ENCODE measurements around the gene PABPC3.

PABPC3 gene

DNA sequence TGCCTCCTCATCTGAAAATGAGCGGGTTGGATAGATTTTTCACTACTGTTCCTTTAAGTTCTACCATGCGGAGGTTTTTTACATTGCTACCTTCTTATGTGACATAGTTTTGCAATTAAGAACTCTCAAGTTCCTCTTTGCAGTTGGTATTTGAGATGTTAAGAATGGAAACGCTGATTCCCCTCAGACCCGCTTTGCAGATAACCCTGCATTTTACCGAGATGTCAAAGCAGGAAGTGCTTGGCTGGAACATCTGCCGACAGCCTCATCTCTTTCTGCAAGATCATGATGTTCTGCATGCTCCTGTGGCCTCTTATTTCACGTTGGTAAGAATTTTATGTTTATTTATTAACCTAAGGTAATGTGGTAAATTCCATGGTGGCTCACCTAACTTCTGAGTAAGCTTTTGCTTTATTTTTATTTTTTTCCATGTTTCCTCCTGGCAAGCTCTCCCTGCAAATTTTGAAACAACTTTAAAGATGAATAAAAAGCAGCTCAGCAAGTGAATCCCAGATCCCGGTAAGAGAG is 22.5 kb downstream of the PABPC3 start:
- Histone ChIP-seq H3K9me3 (no peaks in the 10 kb centered on the region), H3K36me3 (replicated peaks) (no peaks in the 10 kb centered on the region), H3K4me1 (no peaks in the 10 kb centered on the region; the same call in 1 of the 2 replicates), H3K27me3 (ENCODE audit: low read depth) (no peaks in the 10 kb centered on the region), H3K4me3 (no peak overlapping the region)
- no peak for DNase-seq (ENCODE audit: low spot score in 2 of 2)
- in situ Hi-C loops (cut with MboI; ENCODE audit: low sequenced_read_pairs), result loop anchor here (10.0 kb wide), 1 partner anchor 114 kb away; no protein-coding TSS in a partner anchor

DNA sequence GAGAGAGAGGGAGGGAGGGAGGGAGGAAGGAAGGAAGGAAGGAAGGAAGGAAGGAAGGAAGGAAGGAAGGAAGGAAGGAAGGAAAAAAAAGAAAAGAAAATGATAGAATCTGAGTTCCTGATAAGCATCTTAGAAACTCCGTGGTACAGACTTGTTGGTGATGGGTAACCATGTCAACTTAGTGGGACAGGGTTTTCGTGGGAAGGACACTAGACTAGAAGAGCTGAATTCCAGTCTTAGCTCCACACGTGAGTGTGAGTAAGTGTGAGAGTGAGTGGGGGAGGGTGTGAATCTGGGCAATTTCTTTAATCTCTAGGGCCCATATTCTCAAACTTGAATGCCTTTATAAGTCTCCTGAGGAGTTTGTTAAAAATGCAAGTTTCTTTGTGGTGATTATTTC is 35.0 kb downstream of the PABPC3 start:
- peaks cover 14% of the 10 kb centered on the region for H3K4me1 ChIP-seq
- no peak overlapping the region for H3K4me3 ChIP-seq
- H3K36me3 ChIP-seq (replicated peaks), result no peaks in the 10 kb centered on the region
- no peaks in the 10 kb centered on the region for H3K9me3 ChIP-seq
- no peaks in the 10 kb centered on the region for H3K27me3 ChIP-seq (ENCODE audit: low read depth)
- DNase-seq (ENCODE audit: low spot score in 2 of 2), result no peak
- in situ Hi-C loops (cut with MboI; ENCODE audit: low sequenced_read_pairs), result no loop called here

DNA sequence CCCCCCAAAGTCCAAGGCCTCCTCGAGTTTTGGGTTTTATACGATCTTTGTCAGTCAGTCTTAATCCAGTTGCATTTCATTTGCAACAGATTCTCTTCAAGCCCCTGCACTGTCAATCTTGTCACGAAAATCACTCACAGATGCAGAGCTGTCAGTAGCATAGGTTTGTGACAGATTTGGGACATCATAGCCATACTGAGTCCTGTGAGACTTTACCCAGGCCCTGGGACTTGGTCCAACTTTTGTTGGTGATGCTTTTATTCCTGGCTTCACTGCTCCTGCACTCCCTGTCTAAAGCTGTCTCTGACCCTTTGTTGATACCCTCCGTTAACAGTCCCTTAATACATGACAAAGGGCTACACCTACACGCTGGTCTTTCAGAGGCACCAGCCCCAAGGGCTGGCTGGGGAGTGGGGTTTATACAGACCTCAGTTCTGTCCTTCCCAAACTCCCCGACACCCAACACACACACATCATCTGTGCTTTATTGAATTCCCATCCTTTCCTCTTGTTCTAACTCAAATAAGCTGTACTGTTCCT is 36.0 kb downstream of the PABPC3 start:
- DNase-seq (ENCODE audit: low spot score in 2 of 2), result peak in 1 of 2 experiments; percentile 36
- Histone ChIP-seq H3K27me3 (ENCODE audit: low read depth) (no peaks in the 10 kb centered on the region), H3K4me1 (peaks cover 14% of the 10 kb centered on the region), H3K36me3 (replicated peaks) (no peaks in the 10 kb centered on the region), H3K4me3 (no peak overlapping the region), H3K9me3 (no peaks in the 10 kb centered on the region)
- in situ Hi-C loops (cut with MboI; ENCODE audit: low sequenced_read_pairs), result no loop called here

DNA sequence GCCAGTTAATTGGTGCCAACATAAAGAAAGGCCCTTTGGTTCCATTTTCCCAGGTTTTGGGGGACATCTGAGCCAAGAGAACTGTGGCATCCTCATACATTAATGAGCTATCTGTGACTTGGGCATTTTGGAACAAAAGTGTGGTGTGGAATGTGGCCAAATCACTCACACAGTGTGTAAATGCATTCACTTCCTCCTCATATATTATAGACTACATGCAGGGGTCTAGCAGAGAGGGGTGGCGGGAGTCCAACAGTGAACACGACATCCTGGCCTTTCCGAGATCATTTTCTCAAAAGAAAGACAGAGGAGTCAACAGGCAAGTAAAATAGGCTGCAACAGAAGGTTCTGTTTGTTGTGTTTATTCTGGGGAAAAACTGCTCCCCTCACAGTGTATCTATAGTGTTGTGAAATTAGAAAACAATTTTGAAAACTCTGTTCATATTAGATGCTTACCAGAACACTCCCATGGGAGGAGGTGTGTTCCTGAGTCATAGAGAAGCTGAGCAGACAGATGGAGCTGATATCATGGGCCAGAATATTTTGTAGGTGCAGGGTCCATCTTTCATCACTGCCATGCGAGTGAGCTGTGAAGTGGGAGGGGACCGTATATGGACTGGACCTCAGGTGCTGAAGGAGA is 36.9 kb downstream of the PABPC3 start:
- in situ Hi-C loops (cut with MboI; ENCODE audit: low sequenced_read_pairs), result no loop called here
- no peaks in the 10 kb centered on the region for H3K27me3 ChIP-seq (ENCODE audit: low read depth)

DNA sequence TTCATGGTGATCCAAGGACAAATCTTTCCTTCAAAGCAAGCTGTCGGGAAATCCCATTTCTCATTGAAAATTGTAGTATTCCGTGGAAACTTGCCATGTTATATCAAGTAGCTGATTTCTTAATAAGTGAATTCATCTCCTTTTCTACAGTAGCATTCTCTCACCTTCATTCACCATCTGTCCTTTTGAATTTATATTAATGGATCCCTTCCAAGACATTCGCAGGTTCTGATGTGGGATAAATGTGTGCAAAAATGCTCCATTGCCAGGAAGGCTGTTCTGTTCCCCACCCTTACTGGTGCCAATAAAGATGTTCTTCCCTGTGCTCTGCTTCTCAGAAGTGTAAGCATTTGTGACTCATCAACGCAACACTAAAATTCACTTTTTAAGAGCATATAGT is 40.0 kb downstream of the PABPC3 start:
- Histone ChIP-seq H3K4me1 (peaks cover 16% of the 10 kb centered on the region), H3K4me3 (no peak overlapping the region), H3K27me3 (ENCODE audit: low read depth) (no peaks in the 10 kb centered on the region), H3K9me3 (no peaks in the 10 kb centered on the region), H3K36me3 (replicated peaks) (no peaks in the 10 kb centered on the region)
- no peak for DNase-seq (ENCODE audit: low spot score in 2 of 2)
- in situ Hi-C loops (cut with MboI; ENCODE audit: low sequenced_read_pairs), result no loop called here

More for the DNA sequence above, 36.9 kb downstream of the PABPC3 start:
- Histone ChIP-seq H3K9me3 (no peaks in the 10 kb centered on the region), H3K4me3 (no peak overlapping the region), H3K36me3 (replicated peaks) (no peaks in the 10 kb centered on the region), H3K4me1 (peaks cover 16% of the 10 kb centered on the region)
- DNase-seq (ENCODE audit: low spot score in 2 of 2), result no peak

DNA sequence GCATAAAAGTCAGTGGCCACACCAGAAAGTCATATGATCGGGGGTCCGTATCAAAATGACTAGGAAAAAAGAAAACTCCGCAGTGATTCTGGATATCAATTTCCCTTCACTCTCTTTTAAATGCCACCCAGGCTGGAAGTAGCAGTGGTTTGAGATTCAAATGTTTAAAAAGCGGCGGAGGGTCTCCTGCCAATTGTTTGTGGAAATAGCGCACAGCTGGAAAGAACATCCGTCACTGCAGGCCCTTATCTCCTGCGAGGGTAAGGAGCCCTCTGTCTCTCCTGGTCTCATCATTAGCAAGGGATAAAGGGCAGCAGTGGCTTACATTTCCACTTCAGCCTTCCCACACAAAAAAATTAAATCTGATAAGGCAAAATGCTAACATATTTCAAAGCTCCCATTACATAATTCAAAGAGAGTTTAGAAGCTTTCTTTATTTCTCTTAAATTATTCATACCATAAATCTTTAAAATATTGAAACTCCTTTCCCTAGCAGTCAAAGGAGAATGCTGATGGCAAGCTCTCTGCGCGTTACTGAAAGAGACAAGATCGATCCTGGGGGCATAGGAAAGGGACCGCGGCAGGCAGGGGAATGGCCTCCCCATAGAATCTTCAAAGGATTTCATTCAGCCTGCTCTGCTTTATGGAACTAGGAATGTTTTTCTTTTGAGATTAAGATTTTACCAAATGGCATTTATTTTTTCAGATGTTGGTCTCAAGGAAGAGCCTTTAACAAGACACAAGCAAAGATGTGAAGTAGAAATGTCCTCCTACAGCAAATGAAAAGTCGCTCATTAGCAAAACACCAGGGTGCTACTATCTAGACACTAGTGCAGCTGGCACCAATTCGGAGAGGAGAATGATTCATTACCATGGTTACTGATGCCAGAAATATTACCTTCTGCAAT is 41.2 kb downstream of the PABPC3 start:
- no peak for DNase-seq (ENCODE audit: low spot score in 2 of 2)
- H3K4me1 ChIP-seq, result peaks cover 3% of the 10 kb centered on the region
- in situ Hi-C loops (cut with MboI; ENCODE audit: low sequenced_read_pairs), result no loop called here
- no peaks in the 10 kb centered on the region for H3K9me3 ChIP-seq
- H3K4me3 ChIP-seq, result no peak overlapping the region
- no peaks in the 10 kb centered on the region for H3K27me3 ChIP-seq (ENCODE audit: low read depth)
- H3K36me3 ChIP-seq (replicated peaks), result no peaks in the 10 kb centered on the region

DNA sequence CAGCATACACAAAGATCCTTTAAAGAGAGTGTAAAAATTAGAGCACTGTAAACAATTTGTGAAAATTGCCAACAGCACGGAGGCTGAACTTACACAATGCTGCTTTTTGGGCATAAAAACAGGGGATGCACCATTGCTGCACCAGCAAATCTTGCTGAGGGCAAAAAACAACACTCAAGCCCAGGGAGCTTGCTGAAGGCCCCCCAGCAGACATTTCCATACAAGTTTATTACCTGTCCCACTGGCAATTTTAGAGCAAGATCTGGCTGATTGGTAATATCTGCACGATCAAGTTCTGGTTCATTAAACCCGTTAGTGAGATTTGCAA is 41.8 kb downstream of the PABPC3 start:
- Histone ChIP-seq H3K4me1 (0 out of 2 replicates have a peak, but pooled peaks cover 3% of the 10 kb centered on the region), H3K9me3 (no peaks in the 10 kb centered on the region), H3K4me3 (no peak overlapping the region), H3K36me3 (replicated peaks) (no peaks in the 10 kb centered on the region), H3K27me3 (ENCODE audit: low read depth) (no peaks in the 10 kb centered on the region)
- no peak for DNase-seq (ENCODE audit: low spot score in 2 of 2)
- in situ Hi-C loops (cut with MboI; ENCODE audit: low sequenced_read_pairs), result no loop called here

DNA sequence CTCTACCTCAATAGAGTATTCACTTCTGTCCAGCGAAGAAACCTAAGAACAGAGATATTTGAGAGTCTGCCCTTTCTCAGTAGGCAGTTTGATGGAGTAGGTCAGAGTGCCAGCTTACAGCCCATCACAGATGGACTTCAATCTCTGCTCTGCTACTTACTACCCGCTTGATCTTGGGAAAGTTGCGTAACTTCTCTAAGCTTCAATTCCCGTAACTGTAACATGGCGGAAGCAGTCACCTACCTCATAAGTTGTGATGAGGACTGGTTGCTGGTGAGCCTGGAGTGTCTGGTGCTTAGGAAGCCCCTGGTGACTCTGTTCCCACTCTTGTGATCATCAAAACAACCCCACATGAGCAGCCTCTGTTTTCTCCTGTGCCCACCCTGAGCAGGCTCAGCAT is 45.1 kb downstream of the PABPC3 start:
- no peaks in the 10 kb centered on the region for H3K27me3 ChIP-seq (ENCODE audit: low read depth)
- no peak overlapping the region for H3K4me3 ChIP-seq
- H3K4me1 ChIP-seq, result peaks cover 21% of the 10 kb centered on the region
- no peak for DNase-seq (ENCODE audit: low spot score in 2 of 2)
- no peaks in the 10 kb centered on the region for H3K36me3 ChIP-seq (replicated peaks)
- in situ Hi-C loops (cut with MboI; ENCODE audit: low sequenced_read_pairs), result no loop called here
- no peaks in the 10 kb centered on the region for H3K9me3 ChIP-seq

DNA sequence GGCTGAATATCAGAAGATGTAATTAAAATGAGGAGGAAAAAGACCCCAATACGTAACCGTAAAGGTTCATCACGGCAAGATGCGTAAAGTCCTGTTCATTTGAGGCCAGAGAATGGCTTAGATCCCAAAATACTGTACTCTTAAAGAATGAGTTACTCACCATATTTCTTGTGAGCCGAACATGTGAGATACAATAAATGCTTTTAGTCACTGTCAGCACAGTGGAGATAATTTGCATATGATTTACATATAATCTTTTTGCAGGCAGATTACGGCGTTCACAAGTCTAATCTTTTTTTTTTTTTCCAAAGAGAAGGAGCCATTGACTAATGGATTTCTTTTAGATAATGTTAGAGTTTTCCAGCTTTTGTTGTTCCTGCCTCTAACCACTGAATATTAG is 47.8 kb downstream of the PABPC3 start:
- H3K4me3 ChIP-seq, result no peak overlapping the region
- no peaks in the 10 kb centered on the region for H3K27me3 ChIP-seq (ENCODE audit: low read depth)
- DNase-seq (ENCODE audit: low spot score in 2 of 2), result peak in 1 of 2 experiments; percentile 51
- peaks cover 18% of the 10 kb centered on the region for H3K4me1 ChIP-seq
- H3K9me3 ChIP-seq, result no peaks in the 10 kb centered on the region
- H3K36me3 ChIP-seq (replicated peaks), result no peaks in the 10 kb centered on the region
- in situ Hi-C loops (cut with MboI; ENCODE audit: low sequenced_read_pairs), result no loop called here

DNA sequence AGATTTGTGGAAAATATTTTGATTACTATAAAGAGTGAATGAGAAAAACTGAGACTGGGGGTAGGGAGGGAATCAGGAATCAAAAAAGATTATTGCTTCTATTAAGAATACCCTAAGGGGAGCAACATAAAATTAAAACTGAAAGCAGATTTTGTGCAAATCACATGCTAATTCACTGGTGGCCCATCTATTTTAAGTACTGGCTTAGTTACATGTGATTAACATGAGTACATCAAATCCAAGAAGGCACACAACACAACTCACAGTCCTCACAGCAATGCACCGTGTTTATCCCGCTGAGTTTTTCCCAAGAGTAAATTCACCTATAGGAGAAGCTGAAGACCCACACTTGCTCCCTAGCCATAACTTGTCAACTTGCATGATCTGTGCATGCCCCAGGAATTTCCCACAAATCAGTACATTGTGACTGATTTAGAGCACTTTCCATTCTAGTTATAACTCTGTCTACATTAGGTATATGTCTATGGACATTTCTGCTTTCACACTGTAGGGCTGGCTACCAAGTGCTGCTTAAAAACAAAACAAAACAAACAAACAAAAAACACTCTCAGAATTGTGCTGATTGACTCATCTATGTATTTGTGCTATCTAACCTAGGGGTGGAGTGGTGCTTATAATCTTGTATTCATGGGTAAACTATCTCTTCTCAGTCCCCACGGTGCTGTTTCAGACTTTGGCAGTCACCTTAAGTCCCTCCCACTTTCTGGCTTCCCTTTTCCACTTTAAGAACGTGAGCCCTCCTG is 51.9 kb downstream of the PABPC3 start:
- DNase-seq (ENCODE audit: low spot score in 2 of 2), result no peak
- no peaks in the 10 kb centered on the region for H3K27me3 ChIP-seq (ENCODE audit: low read depth)
- H3K4me1 ChIP-seq, result peaks cover 41% of the 10 kb centered on the region
- H3K9me3 ChIP-seq, result no peaks in the 10 kb centered on the region
- no peak overlapping the region for H3K4me3 ChIP-seq
- H3K36me3 ChIP-seq (replicated peaks), result no peaks in the 10 kb centered on the region
- in situ Hi-C loops (cut with MboI; ENCODE audit: low sequenced_read_pairs), result no loop called here

DNA sequence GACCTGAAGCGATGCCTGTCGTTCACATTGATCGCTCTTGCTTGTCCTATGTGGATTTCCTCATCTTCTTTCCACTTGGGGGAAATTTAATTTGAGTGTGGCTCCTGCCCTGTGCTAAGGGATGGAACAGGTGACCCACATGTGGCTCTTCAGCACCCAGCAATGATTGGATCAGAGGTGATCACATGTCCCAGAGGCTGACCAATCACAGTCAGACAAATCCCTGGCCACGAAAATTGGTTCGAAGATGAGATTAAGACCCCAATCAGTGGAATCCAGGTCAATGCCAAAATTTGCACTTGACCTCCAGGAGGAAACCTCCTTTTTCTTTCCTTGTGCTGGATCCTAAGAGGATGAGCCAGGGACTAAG is 52.5 kb downstream of the PABPC3 start:
- Histone ChIP-seq H3K4me1 (peaks cover 41% of the 10 kb centered on the region), H3K4me3 (no peak overlapping the region), H3K9me3 (no peaks in the 10 kb centered on the region), H3K36me3 (replicated peaks) (no peaks in the 10 kb centered on the region), H3K27me3 (ENCODE audit: low read depth) (no peaks in the 10 kb centered on the region)
- in situ Hi-C loops (cut with MboI; ENCODE audit: low sequenced_read_pairs), result no loop called here
- no peak for DNase-seq (ENCODE audit: low spot score in 2 of 2)

Data from HAP-1 (cell line).